Measurements from ENCODE around the gene INPP5D. TPM values are rescaled to one million over a fixed set of nuclear protein-coding genes. Genes with fewer than 3 reads are reported as not detected.
A peak's percentile ranks its signal among the peaks of the same experiment; 100 is the strongest.

INPP5D gene
- total RNA-seq (2014; rRNA removed; shearing (Covaris generic)) (68.3 and 79.5 TPM in 2 replicates), total RNA-seq (2022) (92.6 and 109 TPM in 2 replicates), Bru-seq, nascent RNA (percentile 75 among the genes with signal in this experiment), BruChase-seq, experiment 1, labeled RNA remaining after a 6-hour chase (percentile 81 among the genes with signal in this experiment), BruChase-seq, experiment 2, labeled RNA remaining after a 2-hour chase (percentile 68 among the genes with signal in this experiment)
- long read RNA-seq, full-length matches to known transcripts: 158 of 320 reads
- long read RNA-seq, partial matches to known transcripts: 119 of 320 reads
- long read RNA-seq, other reads (novel, unspliced or antisense): 43 of 320 reads

- Histone ChIP-seq H3K36me3 (ENCODE audit: insufficient read depth, low read length) (peaks cover 24% of the 10 kb centered on the region), H4K20me1 (ENCODE audit: insufficient read depth, low read length) (peaks cover 29% of the 10 kb centered on the region), H3K79me2 (ENCODE audit: insufficient read depth, low read depth, low read length) (peaks cover 42% of the 10 kb centered on the region), H3K4me3 (ENCODE audit: low read depth, low read length, poor library complexity, severe bottlenecking) (peak within 1 kb of the TSS; percentile 81), H3K4me2 (ENCODE audit: low read length) (peak within 1 kb of the TSS; percentile 98), H3K9me2 (ENCODE audit: insufficient read depth, low read length) (no peaks in the 10 kb centered on the region), H3K4me1 (ENCODE audit: insufficient read depth, low read length, poor library complexity, severe bottlenecking) (peaks cover 38% of the 10 kb centered on the region), H3K27ac (ENCODE audit: low read depth, low read length, poor library complexity, severe bottlenecking) (peak within 1 kb of the TSS; percentile 87), H2AFZ (ENCODE audit: low read length) (peak within 1 kb of the TSS; percentile 84), H3K9me3 (ENCODE audit: low read length) (no peaks in the 10 kb centered on the region)
- CTCF ChIA-PET (ENCODE audit: unreplicated experiment): interaction anchor here (0.6 to 1.8 kb wide), 12 partner anchors 11 to 218 kb away, joined by 3 to 13 read pairs (median 4); partner anchors contain the start of gene ATG16L1
- POLR2A ChIA-PET: interaction anchor here (0.6 to 3.4 kb wide), 24 partner anchors 8 to 1280 kb away, joined by 3 to 40 read pairs (median 6); partner anchors contain the start of gene ATG16L1
- peak; percentile 94 for DNase-seq (ENCODE audit: low spot score)
- intact Hi-C loops (cut with micrococcal nuclease; ENCODE audit: unreplicated experiment): loop anchor here (1.0 to 10.0 kb wide), 4 partner anchors 65 to 295 kb away; partner anchors contain the start of gene ATG16L1
- no TSS peak for BruUV-seq (replicated peaks)
- TF ChIP-seq, protein P1, sequence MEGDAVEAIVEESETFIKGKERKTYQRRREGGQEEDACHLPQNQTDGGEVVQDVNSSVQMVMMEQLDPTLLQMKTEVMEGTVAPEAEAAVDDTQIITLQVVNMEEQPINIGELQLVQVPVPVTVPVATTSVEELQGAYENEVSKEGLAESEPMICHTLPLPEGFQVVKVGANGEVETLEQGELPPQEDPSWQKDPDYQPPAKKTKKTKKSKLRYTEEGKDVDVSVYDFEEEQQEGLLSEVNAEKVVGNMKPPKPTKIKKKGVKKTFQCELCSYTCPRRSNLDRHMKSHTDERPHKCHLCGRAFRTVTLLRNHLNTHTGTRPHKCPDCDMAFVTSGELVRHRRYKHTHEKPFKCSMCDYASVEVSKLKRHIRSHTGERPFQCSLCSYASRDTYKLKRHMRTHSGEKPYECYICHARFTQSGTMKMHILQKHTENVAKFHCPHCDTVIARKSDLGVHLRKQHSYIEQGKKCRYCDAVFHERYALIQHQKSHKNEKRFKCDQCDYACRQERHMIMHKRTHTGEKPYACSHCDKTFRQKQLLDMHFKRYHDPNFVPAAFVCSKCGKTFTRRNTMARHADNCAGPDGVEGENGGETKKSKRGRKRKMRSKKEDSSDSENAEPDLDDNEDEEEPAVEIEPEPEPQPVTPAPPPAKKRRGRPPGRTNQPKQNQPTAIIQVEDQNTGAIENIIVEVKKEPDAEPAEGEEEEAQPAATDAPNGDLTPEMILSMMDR (conservative IDR thresholded peaks at IDR 0.05; ENCODE audit: low read length): no peak
- TF ChIP-seq EZH2phosphoT487 (IDR thresholded peaks at IDR 0.05; ENCODE audit: borderline replicate concordance, low read depth, low read length): no peak
These were observed at the start of gene INPP5D for GRCh38 chr2:233059797-233060500. INPP5D (plus strand) TSS chr2:233060342; CDS start chr2:233060479, 137 bp downstream.

DNA sequence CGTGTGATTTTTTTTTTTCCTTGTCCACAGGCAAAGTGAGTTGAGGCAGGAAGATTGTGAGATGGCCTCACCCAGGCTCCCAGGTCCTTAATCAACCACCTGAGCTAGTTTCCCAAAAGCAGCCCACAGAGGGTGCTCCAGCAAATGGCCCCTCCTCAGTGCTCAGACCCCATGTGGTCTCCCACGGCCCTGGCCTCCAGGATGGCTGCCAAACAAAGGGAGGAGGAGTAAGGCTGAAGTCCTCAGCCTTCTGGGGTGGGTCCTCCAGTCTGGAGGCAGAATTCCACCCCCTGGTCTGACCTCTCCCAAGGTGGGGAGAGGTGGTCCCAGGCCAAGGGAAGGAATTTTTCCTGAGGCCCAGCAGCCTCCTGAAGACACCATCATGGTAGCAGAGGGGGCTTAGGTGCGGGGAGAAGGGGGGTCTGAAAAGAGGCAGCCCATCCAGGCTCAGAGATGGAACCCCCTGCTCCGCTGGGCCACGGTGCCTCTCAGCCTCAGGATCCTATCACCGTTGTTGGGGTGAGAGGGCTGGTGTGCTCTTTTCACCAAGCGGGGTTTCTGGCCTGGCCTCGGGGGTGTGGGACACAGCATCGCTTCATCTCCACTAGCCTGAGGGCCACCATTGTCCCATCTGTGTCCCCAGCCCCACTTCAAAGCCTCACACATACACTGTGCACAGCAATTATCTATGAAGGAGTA is 49.4 kb upstream of the INPP5D start:
- CTCF ChIA-PET (ENCODE audit: unreplicated experiment): interaction anchor here (0.6 kb wide), 1 partner anchor 788 kb away, joined by 3 read pairs; no protein-coding TSS in a partner anchor
- H2AFZ ChIP-seq (ENCODE audit: low read length): no peak overlapping the region
- no peaks in the 10 kb centered on the region for H3K9me2 ChIP-seq (ENCODE audit: insufficient read depth, low read length)
- TF ChIP-seq, protein P1 (conservative IDR thresholded peaks at IDR 0.05; ENCODE audit: low read length): no peak
- no peak for TF ChIP-seq EZH2phosphoT487 (IDR thresholded peaks at IDR 0.05; ENCODE audit: borderline replicate concordance, low read depth, low read length)
- no peaks in the 10 kb centered on the region for H3K9me3 ChIP-seq (ENCODE audit: low read length)
- POLR2A ChIA-PET: interaction anchor here (0.6 kb wide), 1 partner anchor 35 kb away, joined by 3 read pairs; no protein-coding TSS in a partner anchor
- intact Hi-C loops (cut with micrococcal nuclease; ENCODE audit: unreplicated experiment): no loop called here
- no peaks in the 10 kb centered on the region for H4K20me1 ChIP-seq (ENCODE audit: insufficient read depth, low read length)
- no peak overlapping the region for H3K4me2 ChIP-seq (ENCODE audit: low read length)
- no TSS peak for BruUV-seq (replicated peaks)
- no peak for DNase-seq (ENCODE audit: low spot score)
- H3K4me1 ChIP-seq (ENCODE audit: insufficient read depth, low read length, poor library complexity, severe bottlenecking): no peaks in the 10 kb centered on the region
- no peaks in the 10 kb centered on the region for H3K79me2 ChIP-seq (ENCODE audit: insufficient read depth, low read depth, low read length)
- H3K36me3 ChIP-seq (ENCODE audit: insufficient read depth, low read length): no peaks in the 10 kb centered on the region
- H3K4me3 ChIP-seq (ENCODE audit: low read depth, low read length, poor library complexity, severe bottlenecking): no peak overlapping the region
- no peak overlapping the region for H3K27ac ChIP-seq (ENCODE audit: low read depth, low read length, poor library complexity, severe bottlenecking)

All from OCI-LY7 (cell line).